Measurements from ENCODE around the gene PTGER1.
A peak's percentile ranks its signal among the peaks of the same experiment; 100 is the strongest.

The PTGER1 gene

GRCh38 chr19:14502334-14503092, 27.4 kb upstream of the PTGER1 start:
- DNase-seq, result no peak

- no peak for DNase-seq
Measured at GRCh38 chr19:14497228-14497921, 22.2 kb upstream of the PTGER1 start.

- DNase-seq, result no peak
Measured at GRCh38 chr19:14496834-14497227, 21.7 kb upstream of the PTGER1 start.

- peak; percentile 66 for DNase-seq
Measured at GRCh38 chr19:14496029-14496833, 21.1 kb upstream of the PTGER1 start, which contains the start of gene GIPC1. Gene GIPC1, minus strand, starts transcription at chr19:14496127. Its CDS starts 13,151 bp downstream, at chr19:14482976.

GRCh38 chr19:14495672-14496028, 20.5 kb upstream of the PTGER1 start:
- no peak for DNase-seq

- no peak for DNase-seq
Measured at GRCh38 chr19:14494910-14495671, 19.9 kb upstream of the PTGER1 start.

GRCh38 chr19:14494411-14494810, 19.3 kb upstream of the PTGER1 start:
- no peak for DNase-seq

- no peak for DNase-seq
Measured at GRCh38 chr19:14492756-14493337, 17.7 kb upstream of the PTGER1 start.

- DNase-seq, result no peak
Measured at GRCh38 chr19:14487370-14488125, 12.4 kb upstream of the PTGER1 start.

- no peak for DNase-seq
Measured at GRCh38 chr19:14482172-14482941, 7.2 kb upstream of the PTGER1 start.

GRCh38 chr19:14480700-14481079, 5.5 kb upstream of the PTGER1 start:
- no peak for DNase-seq

- DNase-seq, result no peak
Measured at GRCh38 chr19:14479975-14480699, 5.0 kb upstream of the PTGER1 start.

GRCh38 chr19:14479309-14479974, 4.3 kb upstream of the PTGER1 start:
- no peak for DNase-seq

- DNase-seq, result no peak
Measured at GRCh38 chr19:14478113-14478545, 3.0 kb upstream of the PTGER1 start.

- DNase-seq, result no peak
Measured at GRCh38 chr19:14477418-14478112, 2.4 kb upstream of the PTGER1 start.

- DNase-seq, result no peak
Measured at GRCh38 chr19:14476673-14477401, 1.7 kb upstream of the PTGER1 start.

- no peak for DNase-seq
Measured at GRCh38 chr19:14476327-14476672, 1.1 kb upstream of the PTGER1 start.

GRCh38 chr19:14474827-14475226, 327 bp downstream of the PTGER1 start:
- DNase-seq, result no peak
